ENCODE data around the gene KDR.

KDR gene

GRCh38 chr4:55032788-55033187, 92.6 kb downstream of the KDR start:
- no peak for TF ChIP-seq CTCF (IDR thresholded peaks at IDR 0.05; ENCODE audit: low read depth, low read length)
- no peak for DNase-seq (ENCODE audit: extremely low read depth, low read depth)

DNA sequence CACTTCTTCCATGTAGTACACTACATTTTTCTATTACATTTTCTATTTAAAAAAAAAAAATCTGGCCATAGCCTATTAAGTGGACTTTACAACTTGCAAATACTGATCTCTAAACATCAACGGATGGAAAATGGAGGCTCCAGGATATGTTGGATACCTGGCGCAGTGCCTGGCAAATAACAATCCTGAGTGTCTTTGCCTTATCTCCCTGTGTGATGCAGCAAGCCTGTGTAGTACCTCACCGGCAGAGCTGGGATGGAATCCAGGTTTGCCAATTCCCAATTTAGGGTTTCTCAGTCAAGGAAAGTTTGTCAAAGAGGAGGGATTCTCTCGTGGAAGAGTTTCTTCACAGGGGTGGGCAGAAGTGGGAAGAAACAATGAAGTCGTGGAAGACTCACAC, 93.2 kb downstream of the KDR start:
- no peak for TF ChIP-seq CTCF (IDR thresholded peaks at IDR 0.05; ENCODE audit: low read depth, low read length)

GRCh38 chr4:55031158-55031557, 94.2 kb downstream of the KDR start:
- TF ChIP-seq CTCF (IDR thresholded peaks at IDR 0.05; ENCODE audit: low read depth, low read length) = no peak
- DNase-seq (ENCODE audit: extremely low read depth, low read depth) = no peak

More for the DNA sequence above, 93.2 kb downstream of the KDR start:
- DNase-seq (ENCODE audit: extremely low read depth, low read depth) = no peak

GRCh38 chr4:55030589-55030988, 94.8 kb downstream of the KDR start:
- TF ChIP-seq CTCF (IDR thresholded peaks at IDR 0.05; ENCODE audit: low read depth, low read length) = no peak
- DNase-seq (ENCODE audit: extremely low read depth, low read depth) = no peak

- DNase-seq (ENCODE audit: extremely low read depth, low read depth) = no peak
- no peak for TF ChIP-seq CTCF (IDR thresholded peaks at IDR 0.05; ENCODE audit: low read depth, low read length)
Observed at GRCh38 chr4:55029821-55030503, 95.4 kb downstream of the KDR start.

GRCh38 chr4:55029321-55029720, 96.1 kb downstream of the KDR start:
- DNase-seq (ENCODE audit: extremely low read depth, low read depth) = no peak
- no peak for TF ChIP-seq CTCF (IDR thresholded peaks at IDR 0.05; ENCODE audit: low read depth, low read length)

Measured in AG09319 (cell line).